Vagina (tissue), 2 donors: ENCODE data around the gene FLT1. TPM values are rescaled to one million over a fixed set of nuclear protein-coding genes. Genes with fewer than 3 reads are reported as not detected.

Experiments
- DNase-seq, 2 donors: peaks; one replicate each; pipeline ENCODE4 v3.0.0-alpha.2; 2017; ENCODE audit errors: extremely low spot score in 2 of 2
- H3K27ac ChIP-seq: fragments of 200-600 bp; sonication (generic); one replicate; pipeline ENCODE4 v1.5.1; 2019
- H3K27me3 ChIP-seq: fragments of 200-600 bp; sonication (generic); one replicate; pipeline ENCODE4 v1.5.1; 2019
- H3K36me3 ChIP-seq, 2 donors: fragments of 200-600 bp; sonication (generic); one replicate each; pipeline ENCODE4 v1.5.1; 2017 to 2019
- H3K4me1 ChIP-seq: fragments of 200-600 bp; sonication (generic); one replicate; pipeline ENCODE4 v1.5.1; 2019
- H3K4me3 ChIP-seq, 2 donors: fragments of 200-600 bp; sonication (generic); 1 replicate in 1 of 2; 2 replicates in 1 of 2; pipeline ENCODE4 v1.5.1; 2016 to 2019
- H3K9me3 ChIP-seq: fragments of 200-600 bp; sonication (generic); one replicate; pipeline ENCODE4 v1.5.1; 2019
- CTCF ChIP-seq, 3 experiments: fragments of 450-650 bp in 2 of 3; fragments of 200-600 bp in 1 of 3; sonication (generic) in 1 of 3; IDR thresholded peaks; one replicate each; pipeline ENCODE4 v1.5.1; 2017 to 2019; ENCODE audit warnings: antibody characterized with exemption in 3 of 3, mild to moderate bottlenecking in 2 of 3, moderate library complexity in 2 of 3
- POLR2A ChIP-seq, 2 donors: fragments of 450-650 bp; IDR thresholded peaks; one replicate each; pipeline ENCODE4 v1.6.1; 2017; ENCODE audit warnings: antibody characterized with exemption in 2 of 2, mild to moderate bottlenecking in 2 of 2, moderate library complexity in 2 of 2
- POLR2AphosphoS5 ChIP-seq, 2 donors: sonication (generic); formaldehyde crosslinking; IDR thresholded peaks; one replicate each; pipeline ENCODE4 v1.9.0; 2017; ENCODE audit warnings: antibody characterized with exemption in 2 of 2, mild to moderate bottlenecking in 2 of 2, low read depth in 1 of 2; ENCODE audit not compliant: insufficient read depth in 1 of 2
- intact Hi-C: fragments of 100-400 bp; cut with DNase I; formaldehyde crosslinking; loops from one replicate; pipeline ENCODE4 v1.15.1; 2023
- total RNA-seq: library from RNA; depleted of rRNA; stranded (reverse); fragments of >200 nt; gene quantifications from one replicate; pipeline ENCODE4 v1.2.3, GENCODE V29; 2016

FLT1 gene
- total RNA-seq, 1 donor from 2014 or later, result 18.9 TPM

GRCh38 chr13:28540612-28541011 is 45.7 kb upstream of the FLT1 start:
- no peak for TF ChIP-seq POLR2A (IDR thresholded peaks at IDR 0.05)
- no peak for TF ChIP-seq POLR2AphosphoS5 (IDR thresholded peaks at IDR 0.05; ENCODE audit: insufficient read depth in 1 of 2, low read depth in 1 of 2)
- no peak for TF ChIP-seq CTCF (IDR thresholded peaks at IDR 0.05)
- Histone ChIP-seq H3K9me3 (no peaks in the 10 kb centered on the region), H3K36me3 (no peaks in the 10 kb centered on the region), H3K4me1 (no peaks in the 10 kb centered on the region), H3K27ac (no peak overlapping the region), H3K4me3 (no peak overlapping the region), H3K27me3 (no peaks in the 10 kb centered on the region)
- DNase-seq, result no peak
- intact Hi-C loops, result no loop called here

GRCh38 chr13:28539625-28540286 is 44.8 kb upstream of the FLT1 start:
- Histone ChIP-seq H3K4me1 (no peaks in the 10 kb centered on the region), H3K27me3 (no peaks in the 10 kb centered on the region), H3K27ac (no peak overlapping the region), H3K4me3 (no peak overlapping the region), H3K36me3 (no peaks in the 10 kb centered on the region), H3K9me3 (no peaks in the 10 kb centered on the region)
- intact Hi-C loops, result no loop called here
- no peak for DNase-seq
- TF ChIP-seq POLR2AphosphoS5 (IDR thresholded peaks at IDR 0.05; ENCODE audit: insufficient read depth in 1 of 2, low read depth in 1 of 2) (no peak), POLR2A (IDR thresholded peaks at IDR 0.05) (no peak), CTCF (IDR thresholded peaks at IDR 0.05) (no peak)

- Histone ChIP-seq H3K9me3 (no peaks in the 10 kb centered on the region), H3K27ac (no peak overlapping the region)
These were observed 44.0 kb upstream of the FLT1 start for GRCh38 chr13:28538932-28539331.

GRCh38 chr13:28537171-28537570 is 42.2 kb upstream of the FLT1 start:
- DNase-seq, result no peak
- no peaks in the 10 kb centered on the region for H3K27me3 ChIP-seq
- H3K4me3 ChIP-seq, result no peak overlapping the region
- no peaks in the 10 kb centered on the region for H3K9me3 ChIP-seq
- H3K36me3 ChIP-seq, result no peaks in the 10 kb centered on the region
- H3K4me1 ChIP-seq, result peaks cover 7% of the 10 kb centered on the region
- no peak overlapping the region for H3K27ac ChIP-seq
- no peak for TF ChIP-seq CTCF (IDR thresholded peaks at IDR 0.05)
- TF ChIP-seq POLR2AphosphoS5 (IDR thresholded peaks at IDR 0.05; ENCODE audit: insufficient read depth in 1 of 2, low read depth in 1 of 2), result no peak
- no peak for TF ChIP-seq POLR2A (IDR thresholded peaks at IDR 0.05)
- intact Hi-C loops, result no loop called here

More at GRCh38 chr13:28538932-28539331, 44.0 kb upstream of the FLT1 start:
- H3K27me3 ChIP-seq, result no peaks in the 10 kb centered on the region
- no peak for DNase-seq
- H3K36me3 ChIP-seq, result no peaks in the 10 kb centered on the region
- TF ChIP-seq CTCF (IDR thresholded peaks at IDR 0.05), result no peak
- TF ChIP-seq POLR2A (IDR thresholded peaks at IDR 0.05), result no peak
- TF ChIP-seq POLR2AphosphoS5 (IDR thresholded peaks at IDR 0.05; ENCODE audit: insufficient read depth in 1 of 2, low read depth in 1 of 2), result no peak
- intact Hi-C loops, result no loop called here
- no peaks in the 10 kb centered on the region for H3K4me1 ChIP-seq
- no peak overlapping the region for H3K4me3 ChIP-seq

GRCh38 chr13:28536371-28536770 is 41.4 kb upstream of the FLT1 start:
- peaks cover 14% of the 10 kb centered on the region for H3K4me1 ChIP-seq
- TF ChIP-seq POLR2AphosphoS5 (IDR thresholded peaks at IDR 0.05; ENCODE audit: insufficient read depth in 1 of 2, low read depth in 1 of 2) (no peak), CTCF (IDR thresholded peaks at IDR 0.05) (no peak), POLR2A (IDR thresholded peaks at IDR 0.05) (no peak)
- H3K4me3 ChIP-seq, result no peak overlapping the region
- DNase-seq, result no peak
- no peaks in the 10 kb centered on the region for H3K27me3 ChIP-seq
- intact Hi-C loops, result no loop called here
- H3K36me3 ChIP-seq, result no peaks in the 10 kb centered on the region
- H3K27ac ChIP-seq, result no peak overlapping the region
- H3K9me3 ChIP-seq, result no peaks in the 10 kb centered on the region
